Stimulated activated CD4-positive, alpha-beta T cell treated with anti-CD3 and anti-CD28 coated beads, TNF-alpha, amount 100 ng/mL, for 4 hours (primary cell): Measurements from ENCODE around the gene XRCC1.
"Not testable (repeated sequence)": the region's sequence is repeated elsewhere in the genome, so short reads cannot be mapped to it uniquely, and the experiment has no call there.

ENCODE experiments used
- DNase-seq, 3 experiments: peaks; one replicate each; pipeline ENCODE4 v3.0.0-alpha.2; 2020; ENCODE audit warnings: low read depth in 3 of 3

XRCC1 gene

DNA sequence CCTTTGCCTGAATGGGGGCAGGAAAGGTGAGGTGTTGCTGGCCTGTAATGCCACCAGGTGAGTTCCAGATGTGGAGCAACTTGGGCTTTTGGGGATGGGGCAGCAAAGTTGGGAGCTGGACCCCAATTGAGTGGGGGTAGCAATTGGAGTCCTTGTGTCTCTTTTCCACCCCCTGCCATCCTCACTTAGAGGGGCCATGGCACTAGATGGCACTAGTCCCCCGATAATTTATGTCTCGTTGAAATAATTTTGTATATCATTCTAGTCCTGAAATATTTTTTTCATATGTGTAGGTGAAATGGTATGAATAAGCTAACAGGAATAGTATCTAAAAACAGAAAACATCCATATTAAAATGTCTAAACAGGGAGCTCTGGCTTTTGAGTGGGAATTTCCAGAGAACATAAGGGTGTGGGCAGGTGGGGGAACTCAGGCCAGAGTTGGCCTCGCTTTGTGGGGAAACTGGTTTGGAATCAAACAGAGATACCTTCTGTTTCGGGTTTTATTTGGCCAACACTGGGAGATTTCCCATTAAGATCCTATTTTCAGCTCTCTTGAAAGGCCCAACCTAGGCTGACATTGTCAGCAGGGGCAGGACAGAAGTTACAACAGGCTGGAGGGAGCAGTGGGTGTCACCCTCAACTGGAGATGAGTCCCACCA is 24.4 kb upstream of the XRCC1 start:
- no peak for DNase-seq

DNA sequence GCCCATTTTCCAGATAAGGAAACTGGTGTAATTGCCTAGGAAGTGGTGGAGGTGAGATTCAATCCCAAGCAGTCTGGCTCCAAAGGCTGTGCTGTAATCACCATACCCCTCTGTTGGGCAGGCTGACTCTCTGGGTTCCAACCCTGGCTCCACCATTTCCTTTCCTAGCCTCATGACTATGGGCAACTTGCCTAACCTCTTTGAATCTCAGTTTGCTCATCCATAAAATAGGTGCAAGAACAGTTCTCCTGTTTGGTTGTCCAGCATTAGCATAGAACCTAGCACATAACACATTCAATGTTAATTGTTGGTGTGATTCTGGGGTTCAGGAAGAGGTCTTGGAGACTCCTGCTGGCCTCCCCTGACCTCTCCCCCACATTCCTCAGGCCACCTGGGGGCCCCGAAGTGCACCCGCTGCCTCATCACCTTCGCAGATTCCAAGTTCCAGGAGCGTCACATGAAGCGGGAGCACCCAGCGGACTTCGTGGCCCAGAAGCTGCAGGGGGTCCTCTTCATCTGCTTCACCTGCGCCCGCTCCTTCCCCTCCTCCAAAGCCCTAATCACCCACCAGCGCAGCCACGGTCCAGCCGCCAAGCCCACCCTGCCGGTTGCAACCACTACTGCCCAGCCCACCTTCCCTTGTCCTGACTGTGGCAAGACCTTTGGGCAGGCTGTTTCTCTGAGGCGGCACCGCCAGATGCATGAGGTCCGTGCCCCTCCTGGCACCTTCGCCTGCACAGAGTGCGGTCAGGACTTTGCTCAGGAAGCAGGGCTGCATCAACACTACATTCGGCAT is 23.3 kb upstream of the XRCC1 start:
- DNase-seq: no peak

DNA sequence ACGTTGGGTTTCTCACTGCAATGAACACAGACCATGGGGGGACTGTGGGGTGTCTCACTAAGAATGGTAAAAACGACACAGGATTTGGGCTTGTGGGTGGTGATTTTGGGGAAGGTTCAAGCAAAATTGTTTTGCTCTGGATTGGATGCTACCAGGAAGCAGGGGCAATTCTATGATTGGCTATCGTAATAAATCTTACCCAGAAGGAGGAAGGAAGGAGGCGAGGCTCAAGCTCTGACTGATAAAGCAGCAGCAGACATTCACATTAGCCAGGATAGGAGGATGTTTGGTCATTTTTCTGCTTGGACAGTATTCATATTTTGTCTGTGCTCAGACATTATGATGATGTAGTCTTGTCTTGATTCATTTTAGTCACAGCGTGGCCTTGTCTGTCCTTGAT is 22.5 kb upstream of the XRCC1 start:
- DNase-seq: no peak

DNA sequence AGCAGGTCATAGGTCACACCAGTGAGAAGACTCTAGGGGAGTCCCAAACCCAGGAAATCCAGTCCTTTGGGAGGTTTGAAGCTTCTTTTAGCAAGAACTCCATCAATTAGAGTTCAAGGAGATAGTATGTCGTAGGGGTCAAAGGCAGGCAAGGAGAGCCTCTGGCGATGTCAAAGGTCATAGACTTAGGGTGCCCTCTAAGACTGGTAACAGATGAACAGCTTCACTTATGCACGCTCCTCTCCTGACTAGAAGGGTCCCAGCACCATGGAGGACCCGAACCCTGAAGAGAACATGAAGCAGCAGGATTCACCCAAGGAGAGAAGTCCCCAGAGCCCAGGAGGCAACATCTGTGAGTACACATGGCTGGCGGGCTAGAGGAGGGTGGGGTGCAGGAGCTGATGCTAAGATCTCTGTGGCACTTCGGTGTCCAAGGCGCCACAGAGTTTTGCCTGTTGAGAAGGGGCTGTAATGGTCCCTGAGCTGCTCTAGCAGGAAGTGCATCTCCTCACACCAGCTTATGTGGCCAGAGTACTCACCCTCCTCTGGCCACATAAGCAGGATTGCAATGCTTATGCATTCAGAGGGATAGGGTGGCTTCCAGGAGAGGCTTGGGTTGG is 21.6 kb upstream of the XRCC1 start:
- DNase-seq: no peak

DNA sequence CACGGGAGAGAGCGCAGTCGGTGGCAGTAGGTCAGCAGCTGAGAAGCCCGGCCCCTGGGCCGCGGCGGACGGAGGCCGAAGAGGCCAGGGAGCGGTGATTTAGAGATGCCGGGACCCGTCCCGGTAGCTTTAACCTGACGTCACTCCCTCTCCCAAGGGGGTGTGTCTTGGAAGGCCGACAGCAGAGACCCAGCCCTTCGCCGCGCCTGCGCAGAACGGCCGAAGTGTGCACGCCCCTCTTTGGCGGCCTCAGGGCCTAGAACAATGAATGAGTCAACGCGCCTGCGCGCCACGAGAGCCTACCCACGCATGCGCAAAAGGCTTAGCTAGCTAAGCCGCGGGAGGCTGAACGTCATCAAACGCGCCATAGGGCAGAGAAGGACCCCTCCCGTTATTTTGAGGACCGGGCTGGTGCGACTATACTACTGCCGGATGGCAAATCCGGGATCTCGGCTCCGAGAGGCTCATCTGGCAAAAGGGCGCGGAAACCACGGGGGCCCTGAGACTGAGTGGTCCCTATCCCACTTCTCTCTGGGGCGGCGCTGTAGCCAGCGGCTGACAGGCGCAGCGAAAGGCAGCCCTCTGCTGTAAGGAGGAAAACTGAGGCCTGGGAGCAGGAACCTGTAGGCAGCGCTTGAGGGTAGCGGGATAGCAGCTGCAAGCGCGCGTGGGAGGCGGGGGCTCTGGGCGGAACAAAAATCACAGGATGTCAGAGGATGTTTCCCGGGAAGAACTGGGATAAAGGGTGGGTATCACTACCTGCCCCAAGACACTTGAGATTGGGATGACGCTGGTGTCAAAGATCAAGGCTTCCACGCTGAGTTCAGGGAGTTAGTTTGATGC is 20.9 kb upstream of the XRCC1 start, which contains the start of the genes IRGQ and ZNF576:
IRGQ (minus strand) TSS at position 136 of the 843 bp plus-strand sequence. CDS start 796 bp downstream, outside the sequence.
ZNF576 (plus strand) TSS at position 597 of the 843 bp plus-strand sequence. CDS start 514 bp downstream, outside the sequence.
- peak; percentile 100 for DNase-seq

DNA sequence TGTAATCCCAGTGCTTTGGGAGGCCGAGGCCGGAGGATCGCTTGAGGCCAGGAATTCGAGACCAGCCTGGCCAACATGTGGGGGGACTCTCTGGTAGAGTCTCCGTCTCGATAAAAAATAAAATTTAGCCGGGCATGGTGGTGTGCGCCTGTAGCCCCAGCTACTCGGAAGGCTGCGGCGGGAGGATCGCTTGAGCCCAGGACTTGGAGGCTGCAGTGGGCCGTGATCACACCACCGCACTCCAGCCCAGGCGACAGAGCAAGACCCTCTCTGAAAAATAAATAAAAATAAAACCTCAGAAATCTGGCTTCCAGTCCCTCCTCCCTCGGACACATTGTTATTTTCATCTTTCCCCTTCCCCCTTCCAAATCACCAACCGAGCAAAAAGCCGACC is 20.3 kb upstream of the XRCC1 start:
- no peak for DNase-seq

DNA sequence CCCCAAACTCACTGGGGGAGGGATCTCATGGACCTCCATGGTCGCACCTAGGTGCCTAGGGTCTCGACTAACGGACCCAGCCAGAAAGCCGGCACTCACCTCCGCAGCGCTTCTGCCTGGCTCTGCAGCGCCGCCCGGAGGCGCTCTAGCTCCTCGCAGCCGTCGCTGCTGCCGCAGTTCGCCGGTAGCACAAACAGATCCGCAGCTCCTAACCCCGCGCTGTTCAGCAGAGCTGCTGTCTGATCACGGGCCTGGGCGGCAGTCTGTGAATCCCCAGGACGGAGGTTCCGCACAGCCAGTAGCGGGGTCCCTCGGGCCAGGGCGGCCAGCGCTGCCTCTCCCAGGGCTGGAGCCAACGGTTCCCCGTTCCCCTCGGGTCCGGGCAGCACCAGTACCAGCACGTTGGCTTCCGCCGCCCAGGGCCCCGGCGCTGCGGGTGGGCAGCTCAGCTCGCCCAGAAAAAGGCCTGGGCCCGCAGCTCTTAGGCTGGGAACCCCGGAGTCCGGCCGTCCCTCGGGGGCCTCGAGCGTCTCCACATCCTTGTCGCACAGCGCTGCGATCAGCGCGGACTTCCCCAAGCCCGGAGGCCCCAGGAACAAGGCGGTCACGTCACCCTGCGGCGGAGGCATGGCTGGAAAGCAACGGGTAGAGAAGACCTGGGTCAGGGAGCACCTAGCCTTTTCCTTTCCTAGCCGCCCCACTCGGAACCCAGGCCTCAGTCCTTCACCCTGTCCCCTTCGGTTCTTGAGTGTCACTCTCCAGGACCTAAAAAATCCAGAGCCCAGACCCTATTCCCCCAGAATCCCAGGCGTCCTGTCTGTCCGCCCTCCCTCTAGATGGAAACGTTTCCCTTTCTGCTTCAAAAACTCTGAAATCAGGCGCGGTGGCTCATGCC is 19.6 kb upstream of the XRCC1 start:
- peak; percentile 49 to 53 (median 50) for DNase-seq

DNA sequence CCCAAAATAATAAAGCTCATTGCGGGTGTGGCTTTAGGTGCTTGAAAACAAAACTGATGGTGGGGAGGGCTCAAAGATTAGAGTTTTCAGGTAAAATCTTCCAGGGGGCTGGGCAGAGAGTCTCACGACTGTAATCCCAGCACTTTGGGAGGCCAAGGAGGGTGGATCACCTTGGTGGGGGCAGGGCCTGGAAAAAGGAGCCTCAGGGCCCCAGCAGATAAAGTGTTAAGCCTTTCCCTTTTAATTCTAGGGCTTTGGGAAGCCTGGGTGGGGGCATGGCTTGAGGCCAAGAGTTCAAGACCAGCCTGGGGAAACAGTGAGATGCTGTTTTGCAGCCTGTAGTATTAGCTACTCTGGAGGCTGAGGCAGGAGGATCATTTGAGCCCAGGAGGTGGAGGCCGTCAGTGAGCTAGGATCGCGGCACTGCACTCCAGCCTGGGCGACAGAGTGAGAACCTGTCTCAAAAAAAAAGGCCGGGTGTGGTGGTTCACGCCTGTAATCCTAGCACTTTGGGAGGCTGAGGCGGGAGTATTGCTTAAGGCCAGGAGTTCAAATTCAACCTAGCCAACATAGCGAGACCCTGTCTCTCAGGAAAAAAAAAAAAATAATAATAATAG is 18.9 kb upstream of the XRCC1 start:
- DNase-seq: no peak

GRCh38 chr19:43592800-43593350 is 17.5 kb upstream of the XRCC1 start:
- no peak for DNase-seq

GRCh38 chr19:43591904-43592772 is 16.8 kb upstream of the XRCC1 start:
- DNase-seq: no peak

GRCh38 chr19:43589678-43590077 is 14.4 kb upstream of the XRCC1 start:
- no peak for DNase-seq

DNA sequence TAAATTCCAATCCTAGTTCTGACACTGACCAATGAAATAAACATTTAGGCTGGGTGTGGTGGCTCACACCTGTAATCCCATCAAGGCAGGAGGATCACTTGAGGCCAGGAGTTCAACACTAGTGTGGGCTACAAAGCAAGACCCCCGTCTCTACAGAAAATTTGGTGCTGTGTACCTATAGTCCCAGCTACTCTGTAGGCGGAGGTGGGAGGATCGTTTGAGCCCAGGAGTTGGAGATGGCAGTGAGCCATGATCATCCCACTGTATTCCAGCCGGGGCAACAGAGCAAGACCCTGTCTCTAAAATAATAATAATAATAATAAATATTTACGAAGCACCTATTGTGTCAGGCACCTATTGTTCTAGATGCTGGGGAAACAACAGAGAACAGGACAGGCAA is 13.9 kb upstream of the XRCC1 start:
- DNase-seq: no peak

GRCh38 chr19:43587029-43587428 is 11.7 kb upstream of the XRCC1 start:
- not testable (repeated sequence) for DNase-seq

DNA sequence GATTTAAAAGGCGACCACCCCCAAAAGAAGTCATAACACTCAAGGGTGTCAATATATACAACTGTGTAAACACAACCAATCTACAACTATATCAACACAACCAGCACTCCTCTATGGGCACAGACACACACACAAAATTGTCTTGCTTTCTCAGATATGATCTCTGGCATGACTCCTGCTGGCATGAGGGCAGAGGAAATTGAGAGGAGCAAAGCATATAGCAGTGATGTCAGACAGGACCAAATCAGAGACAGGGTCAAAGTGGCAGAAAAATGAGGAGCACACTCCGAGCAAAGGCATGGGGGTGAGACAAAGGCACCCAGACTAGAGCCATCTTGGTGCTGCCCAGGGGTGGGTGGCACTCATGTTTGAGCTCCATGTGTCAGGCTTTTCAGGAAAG is 11.0 kb upstream of the XRCC1 start:
- no peak for DNase-seq

- DNase-seq: no peak
Measured at GRCh38 chr19:43584484-43584883, 9.2 kb upstream of the XRCC1 start.

DNA sequence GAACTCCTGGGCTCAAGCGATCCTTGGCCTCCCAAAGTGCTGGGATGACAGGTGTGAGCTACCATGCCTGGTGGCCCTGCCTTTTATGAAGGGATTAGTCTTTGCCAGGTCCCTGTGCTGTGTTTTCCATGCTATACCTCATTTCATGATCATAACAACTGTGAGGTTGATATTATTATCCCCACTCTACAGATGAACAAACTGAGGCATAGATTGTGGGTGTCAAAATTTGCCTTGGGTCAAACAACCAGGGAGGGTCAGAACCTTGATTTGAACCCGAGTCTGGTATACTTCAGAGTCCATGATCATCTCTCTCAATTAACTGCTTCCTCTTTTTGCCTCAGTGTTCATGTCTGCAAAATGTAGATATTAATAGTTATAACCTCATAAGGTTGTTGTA is 7.2 kb upstream of the XRCC1 start:
- no peak for DNase-seq

DNA sequence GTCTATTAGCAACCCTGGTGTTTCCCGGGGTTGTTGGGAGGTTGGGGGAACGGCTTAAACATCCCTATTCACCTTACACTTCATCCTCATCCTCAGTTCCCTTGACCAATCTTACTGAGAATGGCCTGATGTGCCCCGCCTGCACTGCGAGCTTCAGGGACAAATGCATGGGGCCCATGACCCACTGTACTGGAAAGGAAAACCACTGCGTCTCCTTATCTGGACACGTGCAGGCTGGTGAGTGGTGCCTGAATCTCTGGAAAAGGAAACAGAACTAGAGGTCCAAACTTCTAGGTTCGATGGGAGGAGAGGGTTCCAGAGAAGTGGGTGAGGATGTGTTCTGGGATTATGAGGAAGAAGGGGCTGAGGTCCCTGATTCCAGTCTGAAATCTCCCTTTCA is 6.1 kb upstream of the XRCC1 start:
- no peak for DNase-seq

DNA sequence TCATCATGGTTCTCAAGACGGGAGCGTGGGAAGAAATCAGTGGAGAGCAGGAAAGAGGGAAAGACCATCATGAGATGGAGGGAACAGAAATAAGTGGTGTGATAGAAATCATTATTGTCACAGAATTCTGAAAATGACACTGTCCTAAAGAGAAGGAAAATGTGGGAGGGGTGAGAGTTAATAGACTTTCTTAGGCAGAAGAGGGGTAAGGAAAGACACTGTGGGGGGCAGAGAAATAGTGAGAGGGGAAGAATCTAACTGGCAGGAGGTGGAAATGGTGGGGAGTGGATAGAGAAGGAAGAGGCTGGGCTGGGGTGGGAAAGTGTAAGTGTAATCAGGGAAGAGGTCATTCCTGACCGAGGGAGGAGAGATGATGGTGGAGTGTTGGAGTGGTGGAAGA is 3.5 kb upstream of the XRCC1 start:
- DNase-seq: no peak
